K562 (cell line): Measurements from ENCODE around the gene F2RL2. TPM values are rescaled to one million over a fixed set of nuclear protein-coding genes. Genes with fewer than 3 reads are reported as not detected.
A peak's percentile ranks its signal among the peaks of the same experiment; 100 is the strongest.

Source experiments
- ATAC-seq: fragments of 200-7000 bp; cut with Tn5 transposase; 3 replicates; pipeline ENCODE4 v1.9.1; 2020; ENCODE audit warnings: moderate library complexity
- BruUV-seq: library from RNA; stranded (reverse); fragments of 400-500 nt; replicated peaks from 2 replicates; lab custom pipeline; 2021; lab: Mats Ljungman, UMichigan
- CTCF ChIA-PET: fragments of 300-600 bp; formaldehyde crosslinking; extraction: SDS; loops from one replicate; lab custom pipeline; 2021; ENCODE audit warnings: low intra/inter-chr PET ratio; lab: Yijun Ruan, JAX
- POLR2A ChIA-PET: fragments of 300-600, 350-650 bp; sonication (Branson Sonifier 250); formaldehyde crosslinking; extraction: SDS; loops from one replicate; lab custom pipeline; 2021; ENCODE audit warnings: antibody characterized with exemption, inconsistent platforms; lab: Yijun Ruan, JAX
- DNase-seq, 4 experiments: peaks; one replicate each; pipeline versions ENCODE4 v3.0.0 to v3.0.0-alpha.2; 2011 to 2018; ENCODE audit warnings: low spot score in 3 of 4, mixed read lengths in 3 of 4; ENCODE audit errors: extremely low read depth in 1 of 4
- FAIRE-seq: peaks from 2 replicates; lab custom pipeline; 2011; peaks lifted over from hg19 to GRCh38; lab: Jason Lieb, UNC
- H2AFZ ChIP-seq: 2 replicates; pipeline ENCODE4 v1.6.0; 2011; ENCODE audit warnings: low read depth, low read length, control low read depth, inconsistent platforms
- H3K27ac ChIP-seq: fragments of 200-600 bp; 3 replicates; pipeline ENCODE4 v1.8.0; 2011; ENCODE audit warnings: low read depth, mild to moderate bottlenecking, control low read depth, inconsistent platforms, low read length, moderate library complexity, mixed read lengths; ENCODE audit errors: extremely low read depth
- H3K27me3 ChIP-seq, 2 experiments: fragments of 300-600 bp in 1 of 2; 2 replicates in 1 of 2; 3 replicates in 1 of 2; pipeline versions ENCODE4 v1.6.0 to v1.8.0; 2011; ENCODE audit warnings: inconsistent platforms in 2 of 2, low read length in 2 of 2, mild to moderate bottlenecking in 1 of 2, mixed read lengths in 1 of 2, moderate library complexity in 1 of 2; ENCODE audit not compliant: control insufficient read depth in 2 of 2, insufficient read depth in 2 of 2
- H3K36me3 ChIP-seq: fragments of 300-600 bp; 3 replicates; pipeline ENCODE4 v1.8.0; 2011; ENCODE audit warnings: mild to moderate bottlenecking, low read length, inconsistent platforms; ENCODE audit not compliant: control insufficient read depth, insufficient read depth
- H3K4me1 ChIP-seq, 2 experiments: fragments of 200-600 bp in 1 of 2; replicated peaks in 1 of 2; 2 replicates in 1 of 2; 3 replicates in 1 of 2; pipeline versions ENCODE4 v1.5.1 to v1.8.0; 2011; ENCODE audit warnings: inconsistent platforms in 2 of 2, low read length in 2 of 2, mild to moderate bottlenecking in 1 of 2, mixed read lengths in 1 of 2, moderate library complexity in 1 of 2; ENCODE audit not compliant: control insufficient read depth in 2 of 2, insufficient read depth in 2 of 2
- H3K4me2 ChIP-seq: 2 replicates; pipeline ENCODE4 v1.6.1; 2011; ENCODE audit warnings: low read length, control low read depth, inconsistent platforms, mixed read lengths; ENCODE audit not compliant: insufficient read depth
- H3K4me3 ChIP-seq: fragments of 200-600 bp; sonication (generic), shearing (Covaris generic); 2 replicates; pipeline ENCODE4 v1.5.1; 2016; ENCODE audit warnings: control low read depth, inconsistent platforms
- H3K79me2 ChIP-seq: fragments of 200-600 bp; 3 replicates; pipeline ENCODE4 v1.8.0; 2011; ENCODE audit warnings: low read length, inconsistent platforms; ENCODE audit not compliant: control insufficient read depth, insufficient read depth
- H3K9ac ChIP-seq, 2 experiments: 2 replicates each; pipeline versions ENCODE4 v1.6.0 to v1.6.1; 2011; ENCODE audit warnings: low read depth in 2 of 2, low read length in 2 of 2, control low read depth in 1 of 2, inconsistent platforms in 1 of 2, mild to moderate bottlenecking in 1 of 2, mixed read lengths in 1 of 2; ENCODE audit not compliant: insufficient read depth in 1 of 2
- H3K9me1 ChIP-seq: one replicate; pipeline ENCODE4 v1.6.0; 2011; ENCODE audit warnings: inconsistent platforms, mild to moderate bottlenecking, low read length, moderate library complexity; ENCODE audit not compliant: control insufficient read depth, insufficient read depth
- H3K9me3 ChIP-seq: replicated peaks from 2 replicates; pipeline ENCODE4 v1.5.1; 2011; ENCODE audit warnings: low read depth, low read length, inconsistent platforms; ENCODE audit not compliant: control insufficient read depth, insufficient read depth
- H4K20me1 ChIP-seq: replicated peaks from 2 replicates; pipeline ENCODE4 v1.6.1; 2011; ENCODE audit warnings: low read length, inconsistent platforms, mixed read lengths; ENCODE audit not compliant: control insufficient read depth, insufficient read depth
- GTF2E2 ChIP-seq: fragments of 200-800 bp; sonication (Bioruptor generic); IDR thresholded peaks from 2 replicates; pipeline ENCODE4 v1.6.1; 2016; ENCODE audit warnings: missing genetic modification characterization, missing compliant biosample characterization
- KDM5B ChIP-seq: fragments of 200-600 bp; sonication (generic); IDR thresholded peaks from 2 replicates; pipeline ENCODE4 v1.6.1; 2012; ENCODE audit warnings: low read depth, mild to moderate bottlenecking, moderate library complexity, low read length, control low read depth, inconsistent platforms; ENCODE audit not compliant: insufficient replicate concordance
- L3MBTL2 ChIP-seq: fragments of 450-650 bp; IDR thresholded peaks from 2 replicates; pipeline ENCODE4 v1.6.1; 2016; ENCODE audit warnings: mild to moderate bottlenecking, moderate library complexity
- PPARD ChIP-seq: fragments of 250-450 bp; sonication (Bioruptor Pico); IDR thresholded peaks from 2 replicates; pipeline ENCODE4 v1.8.0; 2022; ENCODE audit warnings: inconsistent platforms, mild to moderate bottlenecking, moderate library complexity
- SMARCC2 ChIP-seq: fragments of 450-650 bp; IDR thresholded peaks from 2 replicates; pipeline ENCODE4 v1.6.1; 2017; ENCODE audit warnings: antibody characterized with exemption, moderate library complexity, mild to moderate bottlenecking, low read depth
- TCF3 ChIP-seq: sonication (generic); formaldehyde crosslinking; IDR thresholded peaks from 2 replicates; pipeline ENCODE4 v1.4.0; 2020; ENCODE audit warnings: mild to moderate bottlenecking, missing genetic modification reagents
- ZNF224 ChIP-seq: sonication (generic); formaldehyde crosslinking; IDR thresholded peaks from 2 replicates; pipeline ENCODE4 v1.8.0; 2022; ENCODE audit warnings: mild to moderate bottlenecking, missing genetic modification reagents
- WGBS: fragments of 100-300 bp; shearing (Covaris generic); methylation state at CpG from one replicate; pipeline ENCODE4 v1.1.6; 2016; ENCODE audit warnings: low coverage, mixed read lengths; ENCODE audit not compliant: insufficient coverage; ENCODE audit errors: missing lambda C conversion rate; 5-methylcytosine and 5-hydroxymethylcytosine counted together
- in situ Hi-C: fragments of 300-500 bp; cut with MboI; formaldehyde crosslinking; loops from 4 replicates; pipeline ENCODE4 v1.15.0; 2018; ENCODE audit warnings: inconsistent platforms, mixed read lengths
- intact Hi-C: fragments of 100-400 bp; cut with micrococcal nuclease; formaldehyde crosslinking; loops from 2 replicates; pipeline ENCODE4 v1.14.2; 2022
- polyA plus RNA-seq, 8 experiments: library from polyadenylated mRNA; depleted of rRNA in 4 of 8; stranded (reverse) in 5 of 8; unstranded in 3 of 8; fragments of >200 nt; fragmentation: Nextera tagmentation in 2 of 8; fragmentation: Illumina TruSeq in 1 of 8; extraction: Ambion mirVana in 2 of 8; extraction: Trizol in 1 of 8; gene quantifications; 2 replicates each; pipeline versions ENCODE4 v1.2.1 to v1.2.3, GENCODE V29; 2011 to 2014; ENCODE audit warnings: inconsistent platforms in 1 of 8, missing spikeins in 1 of 8
- total RNA-seq, 7 experiments: library from RNA; depleted of rRNA in 6 of 7; stranded (reverse); fragments of >200 nt in 6 of 7; fragmentation: Illumina TruSeq in 2 of 7; extraction: Trizol in 2 of 7; gene quantifications; 2 replicates each; pipeline versions ENCODE4 v1.2.1 to v1.2.3, GENCODE V29; 2011 to 2021; ENCODE audit warnings: low replicate concordance in 1 of 7
- TF ChIP-seq, protein P1 (sequence below): fragments of 250-450 bp; sonication (Bioruptor Pico); IDR thresholded peaks from 2 replicates; pipeline ENCODE4 v1.5.0; 2021
- TF ChIP-seq, protein P2 (sequence below): fragments of 450-650 bp; IDR thresholded peaks from 2 replicates; pipeline ENCODE4 v1.6.1; 2016; ENCODE audit warnings: mild to moderate bottlenecking, moderate library complexity

The F2RL2 gene
- total and polyA plus RNA-seq, 9 of the 15 experiments (the other 6 are each of a cell fraction or from before 2014, with no cell fraction given) = 0.03 to 0.12 (median 0.06) TPM; not detected in 3

GRCh38 chr5:76620166-76620565, 3.0 kb downstream of the F2RL2 start:
- CTCF ChIA-PET = no interaction called here
- Histone ChIP-seq H3K4me3 (no peak overlapping the region), H3K27me3 (no peaks in the 10 kb centered on the region), H3K36me3 (no peaks in the 10 kb centered on the region), H3K4me1 (peaks cover 0 to 12% of the 10 kb centered on the region in 2 experiments; a peak in 3 of 5 replicates), H3K9ac (no peak overlapping the region), H3K9me1 (no peaks in the 10 kb centered on the region), H3K4me2 (no peak overlapping the region), H2AFZ (no peak overlapping the region), H4K20me1 (no peaks in the 10 kb centered on the region), H3K27ac (no peak overlapping the region), H3K9me3 (no peaks in the 10 kb centered on the region), H3K79me2 (no peaks in the 10 kb centered on the region)
- FAIRE-seq (peak; percentile 49), DNase-seq (peak; percentile 14 to 40 (median 26)), ATAC-seq (peak; percentile 66)
- no TSS peak for BruUV-seq
- POLR2A ChIA-PET = interaction anchor here (0.9 kb wide), 1 partner anchor 8 kb away, joined by 3 read pairs; no protein-coding TSS in a partner anchor
- in situ Hi-C loops (no loop called here), intact Hi-C loops (no loop called here)
- 45% methylated on average over 5 of the region's 5 CpGs for WGBS
- TF ChIP-seq, protein P1, sequence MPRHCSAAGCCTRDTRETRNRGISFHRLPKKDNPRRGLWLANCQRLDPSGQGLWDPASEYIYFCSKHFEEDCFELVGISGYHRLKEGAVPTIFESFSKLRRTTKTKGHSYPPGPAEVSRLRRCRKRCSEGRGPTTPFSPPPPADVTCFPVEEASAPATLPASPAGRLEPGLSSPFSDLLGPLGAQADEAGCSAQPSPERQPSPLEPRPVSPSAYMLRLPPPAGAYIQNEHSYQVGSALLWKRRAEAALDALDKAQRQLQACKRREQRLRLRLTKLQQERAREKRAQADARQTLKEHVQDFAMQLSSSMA (CRISPR knock-in tag) = no peak
- TF ChIP-seq PPARD (CRISPR knock-in tag) (no peak), KDM5B (no peak), ZNF224 (no peak), TCF3 (CRISPR knock-in tag) (no peak), L3MBTL2 (peak; percentile 47; the same call in 1 of the 2 replicates), SMARCC2 (no peak), GTF2E2 (no peak)
- TF ChIP-seq, protein P2, sequence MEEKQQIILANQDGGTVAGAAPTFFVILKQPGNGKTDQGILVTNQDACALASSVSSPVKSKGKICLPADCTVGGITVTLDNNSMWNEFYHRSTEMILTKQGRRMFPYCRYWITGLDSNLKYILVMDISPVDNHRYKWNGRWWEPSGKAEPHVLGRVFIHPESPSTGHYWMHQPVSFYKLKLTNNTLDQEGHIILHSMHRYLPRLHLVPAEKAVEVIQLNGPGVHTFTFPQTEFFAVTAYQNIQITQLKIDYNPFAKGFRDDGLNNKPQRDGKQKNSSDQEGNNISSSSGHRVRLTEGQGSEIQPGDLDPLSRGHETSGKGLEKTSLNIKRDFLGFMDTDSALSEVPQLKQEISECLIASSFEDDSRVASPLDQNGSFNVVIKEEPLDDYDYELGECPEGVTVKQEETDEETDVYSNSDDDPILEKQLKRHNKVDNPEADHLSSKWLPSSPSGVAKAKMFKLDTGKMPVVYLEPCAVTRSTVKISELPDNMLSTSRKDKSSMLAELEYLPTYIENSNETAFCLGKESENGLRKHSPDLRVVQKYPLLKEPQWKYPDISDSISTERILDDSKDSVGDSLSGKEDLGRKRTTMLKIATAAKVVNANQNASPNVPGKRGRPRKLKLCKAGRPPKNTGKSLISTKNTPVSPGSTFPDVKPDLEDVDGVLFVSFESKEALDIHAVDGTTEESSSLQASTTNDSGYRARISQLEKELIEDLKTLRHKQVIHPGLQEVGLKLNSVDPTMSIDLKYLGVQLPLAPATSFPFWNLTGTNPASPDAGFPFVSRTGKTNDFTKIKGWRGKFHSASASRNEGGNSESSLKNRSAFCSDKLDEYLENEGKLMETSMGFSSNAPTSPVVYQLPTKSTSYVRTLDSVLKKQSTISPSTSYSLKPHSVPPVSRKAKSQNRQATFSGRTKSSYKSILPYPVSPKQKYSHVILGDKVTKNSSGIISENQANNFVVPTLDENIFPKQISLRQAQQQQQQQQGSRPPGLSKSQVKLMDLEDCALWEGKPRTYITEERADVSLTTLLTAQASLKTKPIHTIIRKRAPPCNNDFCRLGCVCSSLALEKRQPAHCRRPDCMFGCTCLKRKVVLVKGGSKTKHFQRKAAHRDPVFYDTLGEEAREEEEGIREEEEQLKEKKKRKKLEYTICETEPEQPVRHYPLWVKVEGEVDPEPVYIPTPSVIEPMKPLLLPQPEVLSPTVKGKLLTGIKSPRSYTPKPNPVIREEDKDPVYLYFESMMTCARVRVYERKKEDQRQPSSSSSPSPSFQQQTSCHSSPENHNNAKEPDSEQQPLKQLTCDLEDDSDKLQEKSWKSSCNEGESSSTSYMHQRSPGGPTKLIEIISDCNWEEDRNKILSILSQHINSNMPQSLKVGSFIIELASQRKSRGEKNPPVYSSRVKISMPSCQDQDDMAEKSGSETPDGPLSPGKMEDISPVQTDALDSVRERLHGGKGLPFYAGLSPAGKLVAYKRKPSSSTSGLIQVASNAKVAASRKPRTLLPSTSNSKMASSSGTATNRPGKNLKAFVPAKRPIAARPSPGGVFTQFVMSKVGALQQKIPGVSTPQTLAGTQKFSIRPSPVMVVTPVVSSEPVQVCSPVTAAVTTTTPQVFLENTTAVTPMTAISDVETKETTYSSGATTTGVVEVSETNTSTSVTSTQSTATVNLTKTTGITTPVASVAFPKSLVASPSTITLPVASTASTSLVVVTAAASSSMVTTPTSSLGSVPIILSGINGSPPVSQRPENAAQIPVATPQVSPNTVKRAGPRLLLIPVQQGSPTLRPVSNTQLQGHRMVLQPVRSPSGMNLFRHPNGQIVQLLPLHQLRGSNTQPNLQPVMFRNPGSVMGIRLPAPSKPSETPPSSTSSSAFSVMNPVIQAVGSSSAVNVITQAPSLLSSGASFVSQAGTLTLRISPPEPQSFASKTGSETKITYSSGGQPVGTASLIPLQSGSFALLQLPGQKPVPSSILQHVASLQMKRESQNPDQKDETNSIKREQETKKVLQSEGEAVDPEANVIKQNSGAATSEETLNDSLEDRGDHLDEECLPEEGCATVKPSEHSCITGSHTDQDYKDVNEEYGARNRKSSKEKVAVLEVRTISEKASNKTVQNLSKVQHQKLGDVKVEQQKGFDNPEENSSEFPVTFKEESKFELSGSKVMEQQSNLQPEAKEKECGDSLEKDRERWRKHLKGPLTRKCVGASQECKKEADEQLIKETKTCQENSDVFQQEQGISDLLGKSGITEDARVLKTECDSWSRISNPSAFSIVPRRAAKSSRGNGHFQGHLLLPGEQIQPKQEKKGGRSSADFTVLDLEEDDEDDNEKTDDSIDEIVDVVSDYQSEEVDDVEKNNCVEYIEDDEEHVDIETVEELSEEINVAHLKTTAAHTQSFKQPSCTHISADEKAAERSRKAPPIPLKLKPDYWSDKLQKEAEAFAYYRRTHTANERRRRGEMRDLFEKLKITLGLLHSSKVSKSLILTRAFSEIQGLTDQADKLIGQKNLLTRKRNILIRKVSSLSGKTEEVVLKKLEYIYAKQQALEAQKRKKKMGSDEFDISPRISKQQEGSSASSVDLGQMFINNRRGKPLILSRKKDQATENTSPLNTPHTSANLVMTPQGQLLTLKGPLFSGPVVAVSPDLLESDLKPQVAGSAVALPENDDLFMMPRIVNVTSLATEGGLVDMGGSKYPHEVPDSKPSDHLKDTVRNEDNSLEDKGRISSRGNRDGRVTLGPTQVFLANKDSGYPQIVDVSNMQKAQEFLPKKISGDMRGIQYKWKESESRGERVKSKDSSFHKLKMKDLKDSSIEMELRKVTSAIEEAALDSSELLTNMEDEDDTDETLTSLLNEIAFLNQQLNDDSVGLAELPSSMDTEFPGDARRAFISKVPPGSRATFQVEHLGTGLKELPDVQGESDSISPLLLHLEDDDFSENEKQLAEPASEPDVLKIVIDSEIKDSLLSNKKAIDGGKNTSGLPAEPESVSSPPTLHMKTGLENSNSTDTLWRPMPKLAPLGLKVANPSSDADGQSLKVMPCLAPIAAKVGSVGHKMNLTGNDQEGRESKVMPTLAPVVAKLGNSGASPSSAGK = peak; percentile 72
